Keratinocyte (primary cell): ENCODE measurements around the gene PHLDB3.

Experiments used
- CTCF ChIP-seq, 3 experiments: IDR thresholded peaks in 1 of 3; conservative IDR thresholded peaks in 1 of 3; optimal IDR thresholded peaks in 1 of 3; 2 replicates in 2 of 3; 3 replicates in 1 of 3; pipeline versions ENCODE3 to v1.5.1; 2011; ENCODE audit warnings: low read length in 3 of 3, mild to moderate bottlenecking in 3 of 3, moderate library complexity in 2 of 3, control low read depth in 1 of 3, inconsistent platforms in 1 of 3; ENCODE audit not compliant: insufficient read depth in 2 of 3; ENCODE audit errors: extremely low read depth in 1 of 3
- EZH2 ChIP-seq: IDR thresholded peaks from one replicate; pipeline ENCODE4 v1.6.1; 2012; ENCODE audit warnings: inconsistent platforms, mild to moderate bottlenecking, low read length, moderate library complexity

- TF ChIP-seq EZH2 (no peak), CTCF (optimal IDR thresholded peaks at IDR 0.05 in 1 of 3, IDR thresholded peaks at IDR 0.05 in 1 of 3, conservative IDR thresholded peaks at IDR 0.05 in 1 of 3; ENCODE audit: extremely low read depth in 1 of 3, insufficient read depth in 2 of 3, low read length in 3 of 3) (no peak)
Measured at GRCh38 chr19:43476606-43477005, 27.9 kb downstream of the PHLDB3 start.
